Gastroesophageal sphincter (tissue), 4 donors: ENCODE data around the gene TSFM. TPM values are rescaled to one million over a fixed set of nuclear protein-coding genes. Genes with fewer than 3 reads are reported as not detected.

Source experiments
- ATAC-seq: fragments of 150-250 bp; one replicate; pipeline ENCODE4 v1.9.1; 2016; ENCODE audit warnings: mild to moderate bottlenecking, moderate library complexity
- H3K27ac ChIP-seq, 4 donors: fragments of 200-600 bp; sonication (generic) in 3 of 4; 1 replicate in 3 of 4; 2 replicates in 1 of 4; pipeline ENCODE4 v1.5.1; 2016 to 2019
- H3K27me3 ChIP-seq: fragments of 200-600 bp; sonication (generic); one replicate; pipeline ENCODE4 v1.5.1; 2019
- H3K36me3 ChIP-seq, 2 donors: fragments of 200-600 bp; sonication (generic); one replicate each; pipeline ENCODE4 v1.5.1; 2019; ENCODE audit warnings: control low read depth in 1 of 2
- H3K4me1 ChIP-seq, 3 donors: fragments of 200-600 bp; sonication (generic); 1 replicate in 2 of 3; 2 replicates in 1 of 3; pipeline ENCODE4 v1.5.1; 2016 to 2019; ENCODE audit warnings: control low read depth in 2 of 3
- H3K4me3 ChIP-seq, 2 donors: fragments of 200-600 bp; sonication (generic); one replicate each; pipeline ENCODE4 v1.5.1; 2019; ENCODE audit warnings: mild to moderate bottlenecking in 1 of 2, moderate library complexity in 1 of 2
- H3K9me3 ChIP-seq, 3 donors: fragments of 200-600 bp; sonication (generic); one replicate each; pipeline ENCODE4 v1.5.1; 2017 to 2019; ENCODE audit warnings: control low read depth in 2 of 3
- EP300 ChIP-seq: sonication (generic); formaldehyde crosslinking; IDR thresholded peaks from one replicate; pipeline ENCODE4 v1.6.1; 2017; ENCODE audit warnings: antibody characterized with exemption, mild to moderate bottlenecking
- POLR2A ChIP-seq, 2 donors: fragments of 450-650 bp; IDR thresholded peaks; one replicate each; pipeline ENCODE4 v1.6.1; 2017; ENCODE audit warnings: antibody characterized with exemption in 2 of 2, mild to moderate bottlenecking in 2 of 2, moderate library complexity in 1 of 2
- POLR2AphosphoS5 ChIP-seq: sonication (generic); formaldehyde crosslinking; IDR thresholded peaks from one replicate; pipeline ENCODE4 v1.6.1; 2017; ENCODE audit warnings: antibody characterized with exemption
- WGBS, 2 donors: methylation state at CpG; one replicate each; pipeline ENCODE4 v1.1.5; 2018; ENCODE audit warnings: low coverage in 1 of 2; 5-methylcytosine and 5-hydroxymethylcytosine counted together
- total RNA-seq, 4 donors: library from RNA; depleted of rRNA; stranded (reverse); fragments of >200 nt; gene quantifications; one replicate each; pipeline ENCODE4 v1.1.0, GENCODE V29; 2016
- TF ChIP-seq, protein P1 (sequence below), 4 experiments: fragments of 200-600 bp in 2 of 4; fragments of 450-650 bp in 2 of 4; sonication (generic) in 1 of 4; IDR thresholded peaks; one replicate each; pipeline ENCODE4 v1.5.1; 2017 to 2019; ENCODE audit warnings: antibody characterized with exemption in 4 of 4, mild to moderate bottlenecking in 2 of 4, moderate library complexity in 2 of 4

TSFM gene
- total RNA-seq, 4 donors from 2014 or later: 26.4 to 30.9 (median 29.1) TPM

DNA sequence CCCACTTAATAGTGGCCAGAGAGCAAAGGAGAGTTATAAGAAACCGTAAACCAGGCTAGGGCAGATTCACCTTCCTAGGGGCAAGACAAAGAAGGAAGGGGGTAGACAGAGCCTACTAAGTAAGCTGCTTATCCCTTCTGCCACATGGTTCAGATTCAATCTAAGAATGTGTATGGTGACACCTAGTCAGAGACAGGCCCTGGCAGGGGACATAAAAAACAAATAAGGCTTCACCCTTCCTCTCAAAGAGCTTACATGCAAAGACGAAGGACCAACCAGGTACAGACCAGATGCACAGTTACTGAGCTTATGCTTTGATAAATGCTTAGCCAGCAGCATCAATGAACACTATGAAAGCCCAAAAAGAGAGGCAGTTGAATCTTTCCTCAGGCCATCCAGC lies 20.1 kb upstream of the TSFM start:
- TF ChIP-seq POLR2AphosphoS5 (no peak), POLR2A (IDR thresholded peaks at IDR 0.05) (no peak), EP300 (no peak)
- TF ChIP-seq, protein P1, sequence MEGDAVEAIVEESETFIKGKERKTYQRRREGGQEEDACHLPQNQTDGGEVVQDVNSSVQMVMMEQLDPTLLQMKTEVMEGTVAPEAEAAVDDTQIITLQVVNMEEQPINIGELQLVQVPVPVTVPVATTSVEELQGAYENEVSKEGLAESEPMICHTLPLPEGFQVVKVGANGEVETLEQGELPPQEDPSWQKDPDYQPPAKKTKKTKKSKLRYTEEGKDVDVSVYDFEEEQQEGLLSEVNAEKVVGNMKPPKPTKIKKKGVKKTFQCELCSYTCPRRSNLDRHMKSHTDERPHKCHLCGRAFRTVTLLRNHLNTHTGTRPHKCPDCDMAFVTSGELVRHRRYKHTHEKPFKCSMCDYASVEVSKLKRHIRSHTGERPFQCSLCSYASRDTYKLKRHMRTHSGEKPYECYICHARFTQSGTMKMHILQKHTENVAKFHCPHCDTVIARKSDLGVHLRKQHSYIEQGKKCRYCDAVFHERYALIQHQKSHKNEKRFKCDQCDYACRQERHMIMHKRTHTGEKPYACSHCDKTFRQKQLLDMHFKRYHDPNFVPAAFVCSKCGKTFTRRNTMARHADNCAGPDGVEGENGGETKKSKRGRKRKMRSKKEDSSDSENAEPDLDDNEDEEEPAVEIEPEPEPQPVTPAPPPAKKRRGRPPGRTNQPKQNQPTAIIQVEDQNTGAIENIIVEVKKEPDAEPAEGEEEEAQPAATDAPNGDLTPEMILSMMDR (IDR thresholded peaks at IDR 0.05): no peak
- ATAC-seq: no peak
- H3K4me1 ChIP-seq: peaks cover 0 to 30% (median 28%) of the 10 kb centered on the region in 3 donors
- H3K36me3 ChIP-seq: peaks cover 0 to 35% of the 10 kb centered on the region in 2 donors
- WGBS, 2 donors: 84 to 100% methylated on average over 2 of the region's 2 CpGs
- peaks cover 68% of the 10 kb centered on the region for H3K27me3 ChIP-seq
- no peak overlapping the region for H3K4me3 ChIP-seq
- no peaks in the 10 kb centered on the region for H3K9me3 ChIP-seq
- H3K27ac ChIP-seq: no peak overlapping the region

DNA sequence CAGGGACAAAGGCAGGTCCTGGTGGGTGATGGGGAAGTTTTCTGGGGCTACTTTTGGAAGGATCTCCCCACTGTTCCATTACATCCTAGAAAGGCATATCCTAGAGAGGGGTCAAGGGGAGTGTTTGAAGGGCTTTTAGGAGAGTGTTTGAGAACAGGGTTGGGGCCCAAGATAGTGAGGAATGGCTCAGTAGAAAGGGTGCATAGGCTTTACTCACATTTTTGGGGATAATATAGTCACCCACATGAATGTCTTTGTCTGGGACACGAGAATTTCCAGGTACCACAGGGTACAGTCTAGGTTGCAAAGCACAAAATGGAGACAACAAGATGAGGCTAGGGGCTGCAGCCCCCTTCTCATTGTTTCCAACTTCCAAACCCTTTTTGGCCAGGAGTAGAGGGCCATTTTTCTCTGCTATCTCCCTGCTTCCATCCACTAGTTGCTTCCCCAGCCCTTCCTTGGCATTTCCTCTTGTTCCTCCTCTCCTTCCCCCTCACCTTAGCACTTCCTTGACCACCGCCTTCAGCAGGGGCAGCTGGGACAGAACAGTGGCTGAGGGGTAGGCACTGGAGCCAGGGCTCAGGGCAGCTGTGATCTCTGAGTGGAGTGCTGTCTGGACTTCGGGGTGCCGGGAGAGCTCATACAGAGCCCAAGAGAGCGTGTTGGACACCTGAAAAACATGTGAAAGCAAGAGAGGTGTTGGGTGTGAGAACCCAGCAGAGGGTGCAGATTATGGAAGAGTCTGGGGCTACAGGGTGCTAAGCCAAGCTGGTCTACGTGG lies 18.5 kb upstream of the TSFM start:
- no peak overlapping the region for H3K27ac ChIP-seq
- H3K4me3 ChIP-seq: no peak overlapping the region
- peaks cover 0 to 30% (median 28%) of the 10 kb centered on the region in 3 donors for H3K4me1 ChIP-seq
- no peaks in the 10 kb centered on the region for H3K9me3 ChIP-seq
- peaks cover 0 to 30% of the 10 kb centered on the region in 2 donors for H3K36me3 ChIP-seq
- ATAC-seq: no peak
- WGBS, 2 donors: 65 to 66% methylated on average over 2 of the region's 6 CpGs
- no peak for TF ChIP-seq POLR2AphosphoS5
- TF ChIP-seq EP300: no peak
- TF ChIP-seq, protein P1 (IDR thresholded peaks at IDR 0.05): no peak
- no peak for TF ChIP-seq POLR2A (IDR thresholded peaks at IDR 0.05)
- H3K27me3 ChIP-seq: peaks cover 68% of the 10 kb centered on the region

DNA sequence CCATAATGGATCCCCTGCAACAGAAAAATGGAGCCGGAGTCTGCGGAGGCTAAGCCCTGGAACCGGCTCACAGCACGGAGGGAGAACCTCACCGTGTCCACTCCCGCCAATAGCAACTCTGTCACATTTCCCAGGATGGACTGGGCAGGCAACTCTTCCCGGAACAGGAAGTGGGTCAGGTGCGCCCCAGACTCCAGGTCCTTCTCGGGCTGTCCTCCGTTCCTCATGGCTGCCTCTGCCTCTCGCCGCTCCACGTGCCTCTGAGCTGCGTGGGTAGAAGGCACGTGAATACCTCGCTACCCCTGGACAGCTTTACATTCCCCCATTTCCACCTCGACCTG lies 18.0 kb upstream of the TSFM start:
- H3K27me3 ChIP-seq: peaks cover 68% of the 10 kb centered on the region
- no peaks in the 10 kb centered on the region for H3K9me3 ChIP-seq
- no peak for ATAC-seq
- H3K4me1 ChIP-seq: peaks cover 0 to 30% (median 28%) of the 10 kb centered on the region in 3 donors
- 26 to 28% methylated on average over 6 to 9 of the region's 17 CpGs for WGBS, 2 donors
- peaks cover 0 to 31% of the 10 kb centered on the region in 2 donors for H3K36me3 ChIP-seq
- no peak overlapping the region for H3K27ac ChIP-seq
- TF ChIP-seq, protein P1 (IDR thresholded peaks at IDR 0.05): no peak
- TF ChIP-seq POLR2A (IDR thresholded peaks at IDR 0.05) (no peak), POLR2AphosphoS5 (no peak), EP300 (no peak)
- peak overlapping the region in 1 of 2 donors; percentile 42 for H3K4me3 ChIP-seq

DNA sequence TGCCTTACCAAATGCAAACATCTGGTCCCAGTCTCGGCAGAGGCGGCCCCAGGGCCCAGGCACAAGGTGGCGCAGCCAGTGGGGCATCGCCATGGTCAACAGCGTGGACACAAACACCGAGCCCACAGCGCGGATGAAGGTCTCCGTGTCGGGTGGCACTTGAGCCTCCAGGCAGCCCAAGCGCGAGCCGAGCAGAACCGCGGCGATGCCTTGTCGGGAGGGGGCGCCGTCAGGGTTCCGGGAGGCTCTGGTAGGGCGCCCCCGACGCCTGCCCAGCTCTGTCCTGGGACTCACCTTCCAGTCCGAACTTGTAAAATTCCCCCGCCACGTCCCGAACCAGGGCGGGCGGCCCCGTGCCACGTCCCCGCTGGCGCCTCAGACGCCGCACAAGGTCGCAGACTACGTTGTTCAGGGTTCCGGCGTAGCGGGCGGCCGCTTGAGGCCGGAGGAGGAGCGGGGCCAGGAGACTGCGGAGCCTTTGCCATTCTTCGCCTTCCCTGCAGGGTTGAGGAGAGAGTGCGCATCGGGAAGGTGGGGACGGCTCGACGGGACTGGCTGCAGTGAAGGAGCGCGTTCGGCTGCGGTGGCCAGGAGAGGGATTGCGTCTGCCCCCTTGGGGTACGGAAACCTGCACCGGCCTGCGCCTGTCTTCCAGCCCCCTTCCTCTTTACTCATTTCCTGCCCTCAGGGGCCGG lies 17.4 kb upstream of the TSFM start:
- ATAC-seq: peak; percentile 54
- Histone ChIP-seq H3K4me1 (peaks cover 0 to 30% (median 28%) of the 10 kb centered on the region in 3 donors), H3K9me3 (no peaks in the 10 kb centered on the region), H3K27ac (no peak overlapping the region), H3K4me3 (peak overlapping the region in 1 of 2 donors; percentile 42), H3K36me3 (peaks cover 0 to 30% of the 10 kb centered on the region in 2 donors), H3K27me3 (peaks cover 68% of the 10 kb centered on the region)
- WGBS, 2 donors: no CpG with 5 or more reads among the region's 60 CpGs
- TF ChIP-seq POLR2A (IDR thresholded peaks at IDR 0.05): no peak
- TF ChIP-seq, protein P1 (IDR thresholded peaks at IDR 0.05): peak in 3 of 4 experiments; percentile 3 to 34 (median 16)
